GM10248 (cell line): ENCODE data around the gene ATP8B3.

Experiments
- CTCF ChIA-PET: fragments of 300-600 bp; sonication (Branson Sonifier 250); formaldehyde crosslinking; extraction: SDS; loops from one replicate; lab custom pipeline; 2021; ENCODE audit warnings: antibody characterized with exemption; lab: Yijun Ruan, JAX
- POLR2A ChIA-PET: fragments of 350-650 bp; sonication (Branson Sonifier 250); formaldehyde crosslinking; extraction: SDS; loops from one replicate; lab custom pipeline; 2020; ENCODE audit warnings: antibody characterized with exemption; lab: Yijun Ruan, JAX
- DNase-seq: peaks from one replicate; pipeline ENCODE4 v3.0.0; 2012; ENCODE audit errors: extremely low spot score
- TF ChIP-seq, protein P1 (sequence below): IDR thresholded peaks from 2 replicates; pipeline ENCODE4 v1.5.1; 2012; ENCODE audit warnings: mild to moderate bottlenecking, low read depth; ENCODE audit errors: extremely low read depth, missing control alignments, control extremely low read depth

Gene ATP8B3

GRCh38 chr19:1747285-1748114 lies 64.6 kb downstream of the ATP8B3 start:
- POLR2A ChIA-PET, result no interaction called here
- TF ChIP-seq, protein P1, sequence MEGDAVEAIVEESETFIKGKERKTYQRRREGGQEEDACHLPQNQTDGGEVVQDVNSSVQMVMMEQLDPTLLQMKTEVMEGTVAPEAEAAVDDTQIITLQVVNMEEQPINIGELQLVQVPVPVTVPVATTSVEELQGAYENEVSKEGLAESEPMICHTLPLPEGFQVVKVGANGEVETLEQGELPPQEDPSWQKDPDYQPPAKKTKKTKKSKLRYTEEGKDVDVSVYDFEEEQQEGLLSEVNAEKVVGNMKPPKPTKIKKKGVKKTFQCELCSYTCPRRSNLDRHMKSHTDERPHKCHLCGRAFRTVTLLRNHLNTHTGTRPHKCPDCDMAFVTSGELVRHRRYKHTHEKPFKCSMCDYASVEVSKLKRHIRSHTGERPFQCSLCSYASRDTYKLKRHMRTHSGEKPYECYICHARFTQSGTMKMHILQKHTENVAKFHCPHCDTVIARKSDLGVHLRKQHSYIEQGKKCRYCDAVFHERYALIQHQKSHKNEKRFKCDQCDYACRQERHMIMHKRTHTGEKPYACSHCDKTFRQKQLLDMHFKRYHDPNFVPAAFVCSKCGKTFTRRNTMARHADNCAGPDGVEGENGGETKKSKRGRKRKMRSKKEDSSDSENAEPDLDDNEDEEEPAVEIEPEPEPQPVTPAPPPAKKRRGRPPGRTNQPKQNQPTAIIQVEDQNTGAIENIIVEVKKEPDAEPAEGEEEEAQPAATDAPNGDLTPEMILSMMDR, result no peak
- DNase-seq, result peak; percentile 70
- CTCF ChIA-PET, result interaction anchor here (0.7 to 1.6 kb wide), 3 partner anchors 18 to 202 kb away, joined by 3 to 5 read pairs (median 3); no protein-coding TSS in a partner anchor

DNA sequence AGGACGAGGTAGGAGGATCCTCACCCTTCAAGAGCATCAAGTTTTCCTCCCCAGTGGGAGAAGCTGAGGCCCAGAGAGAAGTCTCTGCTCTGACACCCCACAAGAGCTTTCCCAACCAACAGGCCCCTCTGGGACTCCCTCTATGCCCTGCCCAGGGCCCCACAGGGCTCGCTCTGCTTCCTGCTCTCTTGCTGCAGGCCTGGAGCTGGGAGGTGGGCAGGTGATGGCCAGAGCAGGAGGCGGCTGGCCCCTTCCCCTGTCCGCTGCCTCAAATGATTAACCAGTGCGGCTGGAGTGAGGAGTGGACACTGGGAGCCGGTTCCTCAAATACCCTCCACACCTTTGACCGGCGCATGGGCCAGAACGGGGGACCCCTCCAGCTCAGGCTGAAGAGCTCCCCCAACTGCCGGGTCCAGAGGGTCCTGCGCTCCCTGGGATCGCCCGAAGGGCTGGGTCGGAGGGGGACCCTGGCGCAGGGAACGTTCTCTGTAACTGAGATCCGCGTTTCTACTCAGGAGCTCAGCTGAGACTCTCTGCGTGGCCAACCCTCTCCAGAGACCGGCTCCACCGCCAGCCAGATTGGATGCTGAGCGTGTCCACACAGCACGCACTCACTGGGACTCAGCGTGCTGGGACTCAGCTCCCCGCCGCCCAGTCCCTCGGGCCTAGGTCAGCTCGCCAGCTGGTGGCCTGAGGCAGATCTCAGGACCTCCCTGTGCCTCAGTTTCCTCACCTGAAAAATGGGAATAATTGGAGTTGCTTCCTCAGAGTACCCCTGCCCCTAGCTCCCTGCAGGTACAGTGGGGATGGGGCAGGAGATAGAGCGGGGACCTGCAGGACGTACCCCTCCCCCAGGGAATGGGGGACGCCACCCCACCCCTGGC lies 65.4 kb downstream of the ATP8B3 start:
- DNase-seq, result no peak
- POLR2A ChIA-PET, result no interaction called here
- TF ChIP-seq, protein P1, result no peak
- CTCF ChIA-PET, result interaction anchor here (0.7 to 1.6 kb wide), 5 partner anchors 19 to 201 kb away, joined by 3 to 5 read pairs (median 3); no protein-coding TSS in a partner anchor

DNA sequence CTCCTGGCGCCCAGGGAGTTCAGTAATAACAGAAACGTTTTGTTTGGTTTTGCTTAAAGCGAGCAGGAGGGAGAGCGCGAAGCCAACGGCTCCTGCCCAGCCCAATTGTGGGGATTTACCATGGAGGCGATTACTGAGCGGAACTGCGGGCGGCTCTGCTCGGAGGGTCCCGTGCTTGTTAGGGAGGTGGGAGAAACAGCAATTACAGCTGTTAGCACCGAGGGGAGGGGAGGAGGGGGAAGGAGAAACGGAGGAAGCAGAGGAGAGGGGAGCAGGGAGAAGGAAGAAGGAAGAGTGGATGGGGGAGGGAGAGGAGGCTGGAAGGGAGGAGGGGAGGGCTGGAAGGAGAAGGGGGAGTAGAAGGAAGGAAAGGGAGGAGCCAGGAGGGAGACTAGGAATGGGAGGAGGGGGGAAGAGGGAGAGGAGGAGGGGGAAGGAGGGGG lies 66.5 kb downstream of the ATP8B3 start:
- ChIA-PET CTCF (interaction anchor here (1.1 kb wide), 1 partner anchor 93 kb away, joined by 3 read pairs; no protein-coding TSS in a partner anchor), POLR2A (no interaction called here)
- DNase-seq, result no peak
- TF ChIP-seq, protein P1, result no peak

- TF ChIP-seq, protein P1, result no peak
- POLR2A ChIA-PET, result no interaction called here
- DNase-seq, result no peak
- CTCF ChIA-PET, result no interaction called here
These were observed 67.1 kb downstream of the ATP8B3 start for GRCh38 chr19:1744822-1745563.

DNA sequence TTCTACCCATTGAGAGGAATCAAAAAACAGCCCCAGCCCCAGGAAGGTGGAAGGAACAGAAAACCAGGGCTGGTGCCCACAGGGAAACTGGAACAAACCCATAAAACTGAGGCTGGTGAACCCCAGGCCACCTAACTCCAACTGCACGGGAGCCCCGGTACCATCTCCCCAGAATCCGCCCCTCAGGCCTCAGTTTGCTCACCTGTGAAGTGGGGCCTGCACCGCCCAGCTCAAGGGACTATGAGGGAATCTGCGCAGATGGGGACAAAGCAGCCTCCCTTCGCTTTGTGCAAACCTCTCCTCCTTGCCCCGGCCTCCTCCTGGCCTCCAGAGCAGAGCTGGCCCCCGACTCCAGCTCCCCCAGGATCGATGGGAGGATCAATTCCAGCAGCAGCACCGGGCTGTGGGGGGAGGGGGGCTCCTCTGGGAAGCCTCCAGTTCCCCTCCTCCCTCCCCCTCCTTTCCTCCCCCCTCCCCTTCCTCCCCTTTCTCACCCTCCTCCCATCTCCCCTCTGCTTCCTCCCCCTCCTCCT lies 67.9 kb downstream of the ATP8B3 start:
- ChIA-PET POLR2A (no interaction called here), CTCF (interaction anchor here (1.2 kb wide), 1 partner anchor 46 kb away, joined by 3 read pairs; no protein-coding TSS in a partner anchor)
- TF ChIP-seq, protein P1, result no peak
- no peak for DNase-seq
